ENCODE measurements around the gene MEAF6.

The MEAF6 gene

GRCh38 chr1:37485902-37486679 is 28.5 kb downstream of the MEAF6 start:
- H3K4me3 ChIP-seq (ENCODE audit: low read depth, low read length) = no peak overlapping the region

- H3K4me3 ChIP-seq (ENCODE audit: low read depth, low read length) = no peak overlapping the region
Observed at GRCh38 chr1:37484325-37485051, 30.1 kb downstream of the MEAF6 start.

GRCh38 chr1:37483785-37484184 is 30.8 kb downstream of the MEAF6 start:
- no peak overlapping the region for H3K4me3 ChIP-seq (ENCODE audit: low read depth, low read length)

GRCh38 chr1:37482796-37483744 is 31.5 kb downstream of the MEAF6 start:
- no peak overlapping the region for H3K4me3 ChIP-seq (ENCODE audit: low read depth, low read length)

GRCh38 chr1:37482004-37482785 is 32.4 kb downstream of the MEAF6 start:
- H3K4me3 ChIP-seq (ENCODE audit: low read depth, low read length) = no peak overlapping the region

GRCh38 chr1:37481289-37482003 is 33.1 kb downstream of the MEAF6 start:
- no peak overlapping the region for H3K4me3 ChIP-seq (ENCODE audit: low read depth, low read length)

GRCh38 chr1:37480581-37481288 is 33.8 kb downstream of the MEAF6 start:
- H3K4me3 ChIP-seq (ENCODE audit: low read depth, low read length) = no peak overlapping the region

GRCh38 chr1:37480125-37480466 is 34.5 kb downstream of the MEAF6 start:
- no peak overlapping the region for H3K4me3 ChIP-seq (ENCODE audit: low read depth, low read length)

- no peak overlapping the region for H3K4me3 ChIP-seq (ENCODE audit: low read depth, low read length)
Observed at GRCh38 chr1:37479255-37480124, 35.1 kb downstream of the MEAF6 start.

GRCh38 chr1:37478890-37479254 is 35.7 kb downstream of the MEAF6 start:
- H3K4me3 ChIP-seq (ENCODE audit: low read depth, low read length) = no peak overlapping the region

GRCh38 chr1:37478451-37478881 is 36.1 kb downstream of the MEAF6 start:
- H3K4me3 ChIP-seq (ENCODE audit: low read depth, low read length) = no peak overlapping the region

GRCh38 chr1:37477946-37478345 is 36.6 kb downstream of the MEAF6 start:
- no peak overlapping the region for H3K4me3 ChIP-seq (ENCODE audit: low read depth, low read length)

- no peak overlapping the region for H3K4me3 ChIP-seq (ENCODE audit: low read depth, low read length)
Observed at GRCh38 chr1:37477198-37477931, 37.2 kb downstream of the MEAF6 start.

GRCh38 chr1:37476460-37477197 is 37.9 kb downstream of the MEAF6 start:
- H3K4me3 ChIP-seq (ENCODE audit: low read depth, low read length) = no peak overlapping the region

GRCh38 chr1:37476087-37476452 is 38.5 kb downstream of the MEAF6 start:
- no peak overlapping the region for H3K4me3 ChIP-seq (ENCODE audit: low read depth, low read length)

- H3K4me3 ChIP-seq (ENCODE audit: low read depth, low read length) = no peak overlapping the region
Observed at GRCh38 chr1:37475380-37476086, 39.0 kb downstream of the MEAF6 start.
